ENCODE measurements around the gene HECTD4.

Gene HECTD4

GRCh38 chr12:112151766-112152541 is 230.3 kb downstream of the HECTD4 start:
- DNase-seq: peak; percentile 46

GRCh38 chr12:112149596-112149995 is 232.6 kb downstream of the HECTD4 start:
- DNase-seq: peak; percentile 37

GRCh38 chr12:112148031-112148513 is 234.2 kb downstream of the HECTD4 start:
- DNase-seq: peak; percentile 30

GRCh38 chr12:112146123-112146522 is 236.1 kb downstream of the HECTD4 start:
- no peak for DNase-seq

- DNase-seq: no peak
Observed at GRCh38 chr12:112140728-112141127, 241.5 kb downstream of the HECTD4 start.

GRCh38 chr12:112134731-112135130 is 247.5 kb downstream of the HECTD4 start:
- no peak for DNase-seq

GRCh38 chr12:112133418-112133817 is 248.8 kb downstream of the HECTD4 start:
- DNase-seq: no peak

- no peak for DNase-seq
Observed at GRCh38 chr12:112131686-112132085, 250.5 kb downstream of the HECTD4 start.

GRCh38 chr12:112130441-112130998 is 251.7 kb downstream of the HECTD4 start:
- no peak for DNase-seq

- DNase-seq: no peak
Observed at GRCh38 chr12:112126911-112127310, 255.3 kb downstream of the HECTD4 start.

GRCh38 chr12:112126000-112126438 is 256.2 kb downstream of the HECTD4 start:
- DNase-seq: peak; percentile 60

- DNase-seq: peak; percentile 99
Observed at GRCh38 chr12:112125250-112125999, 256.8 kb downstream of the HECTD4 start, which contains the start of gene TRAFD1. Gene TRAFD1, plus strand, starts transcription at chr12:112125560. Its CDS starts 4,963 bp downstream, at chr12:112130523.

GRCh38 chr12:112124918-112125249 is 257.3 kb downstream of the HECTD4 start:
- DNase-seq: no peak

GRCh38 chr12:112122823-112123690 is 259.2 kb downstream of the HECTD4 start:
- no peak for DNase-seq

GRCh38 chr12:112121780-112122565 is 260.3 kb downstream of the HECTD4 start:
- DNase-seq: no peak

GRCh38 chr12:112117685-112118084 is 264.5 kb downstream of the HECTD4 start:
- no peak for DNase-seq

GRCh38 chr12:112116232-112117060 is 265.8 kb downstream of the HECTD4 start:
- no peak for DNase-seq

GRCh38 chr12:112115259-112116045 is 266.8 kb downstream of the HECTD4 start:
- no peak for DNase-seq

- DNase-seq: no peak
Observed at GRCh38 chr12:112112409-112113133, 269.7 kb downstream of the HECTD4 start.

All from activated CD8-positive, alpha-beta memory T cell treated with anti-CD3 and anti-CD28 coated beads for 24 hours (primary cell).